Stimulated activated CD8-positive, alpha-beta memory T cell treated with anti-CD3 and anti-CD28 coated beads, Interleukin-4, amount 100 ng/mL, for 1 hour (primary cell): Measurements from ENCODE around the gene FAXC.

Experiments
- DNase-seq, 2 donors: peaks; one replicate each; pipeline ENCODE4 v3.0.0-alpha.2; 2020; ENCODE audit warnings: low read depth in 2 of 2, low spot score in 1 of 2

FAXC gene

GRCh38 chr6:99349171-99350141 is at the start of gene FAXC:
Gene FAXC (minus strand): TSS chr6:99349674. CDS start chr6:99349372, 302 bp downstream.
- no peak for DNase-seq

- no peak for DNase-seq
These were observed 47.8 kb upstream of the FAXC start for GRCh38 chr6:99397287-99397686.

- DNase-seq, result peak; percentile 15 to 43
These were observed 44.4 kb upstream of the FAXC start, which contains the start of gene COQ3 for GRCh38 chr6:99393698-99394531. Gene COQ3 (minus strand): TSS chr6:99394195. CDS start chr6:99394179, 16 bp downstream.

- no peak for DNase-seq
These were observed 43.9 kb upstream of the FAXC start for GRCh38 chr6:99393366-99393697.

GRCh38 chr6:99390896-99391295 is 41.4 kb upstream of the FAXC start:
- DNase-seq, result no peak

GRCh38 chr6:99384507-99384906 is 35.0 kb upstream of the FAXC start:
- no peak for DNase-seq

GRCh38 chr6:99378636-99379035 is 29.2 kb upstream of the FAXC start:
- DNase-seq, result no peak

GRCh38 chr6:99369533-99369932 is 20.1 kb upstream of the FAXC start:
- no peak for DNase-seq

- DNase-seq, result no peak
These were observed 17.4 kb upstream of the FAXC start for GRCh38 chr6:99366852-99367251.

- no peak for DNase-seq
These were observed 14.6 kb upstream of the FAXC start for GRCh38 chr6:99364026-99364425.

GRCh38 chr6:99362678-99363268 is 13.3 kb upstream of the FAXC start:
- no peak for DNase-seq

- no peak for DNase-seq
These were observed 10.3 kb upstream of the FAXC start for GRCh38 chr6:99359800-99360199.

GRCh38 chr6:99356641-99357040 is 7.2 kb upstream of the FAXC start:
- DNase-seq, result no peak

- DNase-seq, result no peak
These were observed 5.5 kb upstream of the FAXC start for GRCh38 chr6:99354983-99355382.

GRCh38 chr6:99353126-99353525 is 3.7 kb upstream of the FAXC start:
- DNase-seq, result no peak

- no peak for DNase-seq
These were observed 1.1 kb upstream of the FAXC start for GRCh38 chr6:99350573-99350972.

- DNase-seq, result no peak
These were observed 945 bp downstream of the FAXC start for GRCh38 chr6:99348288-99349170.

- no peak for DNase-seq
These were observed 1.7 kb downstream of the FAXC start for GRCh38 chr6:99347804-99348203.

- no peak for DNase-seq
These were observed 2.9 kb downstream of the FAXC start for GRCh38 chr6:99346595-99346994.

- no peak for DNase-seq
These were observed 4.3 kb downstream of the FAXC start for GRCh38 chr6:99345164-99345563.

- DNase-seq, result no peak
These were observed 5.2 kb downstream of the FAXC start for GRCh38 chr6:99344289-99344688.
